A549 (cell line): Measurements from ENCODE around the gene SMG5. TPM values are rescaled to one million over a fixed set of nuclear protein-coding genes. Genes with fewer than 3 reads are reported as not detected.

Experiments used
- ATAC-seq, 2 experiments: fragments of 200-7000 bp in 1 of 2; fragments of >200 bp in 1 of 2; cut with Nextera tagmentation in 1 of 2; cut with Tn5 transposase in 1 of 2; 3 replicates each; pipeline versions ENCODE4 v1.8.0 to v1.9.1; 2018 to 2020; ENCODE audit warnings: mild to moderate bottlenecking in 1 of 2, moderate library complexity in 1 of 2
- CTCF ChIA-PET: fragments of 300-600 bp; sonication (Branson Sonifier 250); formaldehyde crosslinking; extraction: SDS; loops from one replicate; lab custom pipeline; 2021; ENCODE audit warnings: antibody characterized with exemption, inconsistent platforms; lab: Yijun Ruan, JAX
- POLR2A ChIA-PET: fragments of 350-600 bp; formaldehyde crosslinking; extraction: SDS; loops from one replicate; lab custom pipeline; 2021; ENCODE audit warnings: antibody characterized with exemption, inconsistent platforms; lab: Yijun Ruan, JAX
- DNase-seq, 2 experiments: peaks; one replicate each; pipeline versions ENCODE4 v3.0.0 to v3.0.0-alpha.2; 2011 to 2016; ENCODE audit warnings: low read depth in 1 of 2, low spot score in 1 of 2
- FAIRE-seq: peaks from 2 replicates; lab custom pipeline; 2011; peaks lifted over from hg19 to GRCh38; lab: Jason Lieb, UNC
- H3K27ac ChIP-seq, 2 experiments: fragments of >200 bp; sonication (Bioruptor Twin); formaldehyde crosslinking; 3 replicates each; pipeline ENCODE4 v1.5.1; 2016 to 2017
- H3K4me1 ChIP-seq: fragments of >200 bp; sonication (Bioruptor Twin); formaldehyde crosslinking; 3 replicates; pipeline ENCODE4 v1.6.1; 2016
- H3K4me2 ChIP-seq: fragments of >200 bp; sonication (Bioruptor Twin); formaldehyde crosslinking; 3 replicates; pipeline ENCODE4 v1.6.1; 2016
- H3K4me3 ChIP-seq: fragments of >200 bp; sonication (Bioruptor Twin); formaldehyde crosslinking; 3 replicates; pipeline ENCODE4 v1.5.1; 2016
- H3K9me3 ChIP-seq: fragments of >200 bp; sonication (Bioruptor Twin); formaldehyde crosslinking; 3 replicates; pipeline ENCODE4 v1.6.1; 2016
- CHD2 ChIP-seq: fragments of 150-350 bp; IDR thresholded peaks from 2 replicates; pipeline ENCODE4 v1.6.1; 2014; ENCODE audit warnings: low read length; ENCODE audit not compliant: partially characterized antibody
- E2F6 ChIP-seq: IDR thresholded peaks from 2 replicates; pipeline ENCODE4 v1.6.1; 2012; ENCODE audit warnings: low read depth, borderline replicate concordance
- EHF ChIP-seq: fragments of 250-450 bp; sonication (Bioruptor Pico); IDR thresholded peaks from 2 replicates; pipeline ENCODE4 v1.5.0; 2020; ENCODE audit warnings: mild to moderate bottlenecking
- ELK1 ChIP-seq: fragments of 150-350 bp; IDR thresholded peaks from 2 replicates; pipeline ENCODE4 v1.6.1; 2014; ENCODE audit warnings: low read depth, mild to moderate bottlenecking, low read length
- ESRRA ChIP-seq: fragments of 150-350 bp; IDR thresholded peaks from 2 replicates; pipeline ENCODE4 v1.6.1; 2014; ENCODE audit warnings: mild to moderate bottlenecking, low read length, borderline replicate concordance
- HDAC2 ChIP-seq: fragments of 200-600 bp; sonication (generic); IDR thresholded peaks from 2 replicates; pipeline ENCODE4 v1.6.1; 2016
- MAFK ChIP-seq: fragments of 450-650 bp; IDR thresholded peaks from 2 replicates; pipeline ENCODE4 v1.6.1; 2014; ENCODE audit not compliant: partially characterized antibody
- MAX ChIP-seq: IDR thresholded peaks from 2 replicates; pipeline ENCODE4 v1.6.1; 2012
- MAZ ChIP-seq: fragments of 150-350 bp; IDR thresholded peaks from 2 replicates; pipeline ENCODE4 v1.6.1; 2014; ENCODE audit warnings: antibody characterized with exemption, low read depth, low read length, borderline replicate concordance
- NPAS2 ChIP-seq: fragments of 250-450 bp; sonication (Bioruptor Pico); IDR thresholded peaks from 2 replicates; pipeline ENCODE4 v1.8.0; 2022; ENCODE audit warnings: mild to moderate bottlenecking, moderate library complexity, borderline replicate concordance
- RARB ChIP-seq: fragments of 250-450 bp; sonication (Bioruptor Pico); IDR thresholded peaks from 2 replicates; pipeline ENCODE4 v1.8.0; 2021; ENCODE audit warnings: mild to moderate bottlenecking, moderate library complexity
- SMC3 ChIP-seq: fragments of >200 bp; sonication (Bioruptor Twin); formaldehyde crosslinking; IDR thresholded peaks from 3 replicates; pipeline ENCODE4 v1.6.1; 2018; ENCODE audit warnings: inconsistent platforms
- SREBF2 ChIP-seq: fragments of 450-650 bp; IDR thresholded peaks from 2 replicates; pipeline ENCODE4 v1.6.1; 2014; ENCODE audit warnings: mild to moderate bottlenecking, moderate library complexity
- USF2 ChIP-seq: fragments of 450-650 bp; IDR thresholded peaks from 2 replicates; pipeline ENCODE4 v1.6.1; 2014; ENCODE audit warnings: antibody characterized with exemption
- ZFP36 ChIP-seq: fragments of 450-650 bp; IDR thresholded peaks from 2 replicates; pipeline ENCODE4 v1.6.1; 2014; ENCODE audit warnings: borderline replicate concordance; ENCODE audit not compliant: partially characterized antibody
- ZNF302 ChIP-seq: fragments of 250-450 bp; sonication (Bioruptor Pico); IDR thresholded peaks from 2 replicates; pipeline ENCODE4 v1.9.0; 2021; ENCODE audit warnings: inconsistent platforms, mild to moderate bottlenecking, moderate library complexity
- ZSCAN20 ChIP-seq: fragments of 250-450 bp; sonication (Bioruptor Pico); IDR thresholded peaks from 2 replicates; pipeline ENCODE4 v1.8.0; 2022; ENCODE audit warnings: mild to moderate bottlenecking, moderate library complexity
- WGBS: methylation state at CpG from one replicate; pipeline ENCODE4 v1.1.6; 2017; ENCODE audit errors: missing lambda C conversion rate; 5-methylcytosine and 5-hydroxymethylcytosine counted together
- polyA plus RNA-seq, 4 experiments: library from polyadenylated mRNA; depleted of rRNA in 3 of 4; stranded (reverse); fragments of >200 nt; fragmentation: RNase III in 1 of 4; extraction: RNeasy Plus Mini Kit Qiagen cat#74134 plus additional on column Dnase treatment in 1 of 4; gene quantifications; 2 replicates in 3 of 4; 3 replicates in 1 of 4; pipeline ENCODE4 v1.2.3, GENCODE V29; 2011 to 2017

Gene SMG5
- polyA plus RNA-seq, 2 of the 4 experiments (the other 2 are of a cell fraction) = 25.6 to 48.7 TPM

- Histone ChIP-seq H3K27ac (no peak within 1 kb of the TSS), H3K9me3 (no peaks in the 10 kb centered on the region), H3K4me3 (no peak within 1 kb of the TSS)
- ChIA-PET POLR2A (interaction anchor here (0.6 to 1.1 kb wide), 2 partner anchors 35 to 37 kb away, joined by 3 to 8 read pairs; partner anchors contain the start of gene PMF1), CTCF (interaction anchor here (0.5 to 3.1 kb wide), 4 partner anchors 13 to 309 kb away, joined by 3 to 17 read pairs (median 4); no protein-coding TSS in a partner anchor)
- no peak for DNase-seq
- TF ChIP-seq NPAS2 (no peak), MAZ (no peak), HDAC2 (no peak)
- TF ChIP-seq, all 56 proteins: peak for 0
- FAIRE-seq (no peak), ATAC-seq (peak; percentile 12 to 20; a peak in 4 of 6 replicates)
- Histone ChIP-seq H3K4me2 (peak within 1 kb of the TSS; percentile 10; the same call in 1 of the 3 replicates), H3K4me1 (peaks cover 12% of the 10 kb centered on the region)
- 81% methylated on average over 11 of the region's 16 CpGs for WGBS
Observed at GRCh38 chr1:156247460-156248322, 34.9 kb downstream of the SMG5 start, which contains the start of gene PAQR6. TSS of gene PAQR6 (minus strand) at chr1:156248056. CDS start at chr1:156246731, 1,325 bp downstream.

GRCh38 chr1:156246781-156247459 lies 35.7 kb downstream of the SMG5 start:
- FAIRE-seq = no peak
- H3K27ac ChIP-seq = no peak overlapping the region
- peaks cover 12% of the 10 kb centered on the region for H3K4me1 ChIP-seq
- TF ChIP-seq SREBF2 (no peak), ESRRA (no peak), ELK1 (no peak), RARB (CRISPR knock-in tag) (no peak), EHF (CRISPR knock-in tag) (no peak), SMC3 (no peak), ZNF302 (no peak)
- H3K9me3 ChIP-seq = no peaks in the 10 kb centered on the region
- DNase-seq = no peak
- H3K4me3 ChIP-seq = no peak overlapping the region
- ChIA-PET POLR2A (no interaction called here), CTCF (interaction anchor here (1.2 to 3.1 kb wide), 4 partner anchors 10 to 23 kb away, joined by 3 to 17 read pairs (median 4); no protein-coding TSS in a partner anchor)
- H3K4me2 ChIP-seq = peak overlapping the region; percentile 10; the same call in 1 of the 3 replicates
- ATAC-seq = peak in 1 of 2 experiments; percentile 12; a peak in 3 of 6 replicates
- WGBS = 81% methylated on average over 15 of the region's 16 CpGs

GRCh38 chr1:156246241-156246780 lies 36.3 kb downstream of the SMG5 start:
- CTCF ChIA-PET = interaction anchor here (0.7 to 1.7 kb wide), 8 partner anchors 9 to 150 kb away, joined by 3 to 5 read pairs (median 3); partner anchors contain the start of gene PMF1
- FAIRE-seq = no peak
- H3K9me3 ChIP-seq = no peaks in the 10 kb centered on the region
- H3K4me3 ChIP-seq = no peak overlapping the region
- peaks cover 12% of the 10 kb centered on the region for H3K4me1 ChIP-seq
- no peak for DNase-seq
- H3K27ac ChIP-seq = no peak overlapping the region
- 67% methylated on average over 10 of the region's 10 CpGs for WGBS
- H3K4me2 ChIP-seq = no peak overlapping the region
- POLR2A ChIA-PET = no interaction called here
- no peak for TF ChIP-seq MAX
- TF ChIP-seq MAFK = no peak
- no peak for TF ChIP-seq E2F6
- no peak for TF ChIP-seq ZFP36
- TF ChIP-seq CHD2 = no peak
- no peak for TF ChIP-seq USF2
- TF ChIP-seq ZSCAN20 (CRISPR knock-in tag) = no peak
- no peak for ATAC-seq
